Measurements from ENCODE around the gene INSRR.

GRCh38 chr1:156846643-156847042 lies 12.3 kb downstream of the INSRR start:
- TF ChIP-seq ZBTB17 (CRISPR knock-in tag; IDR thresholded peaks at IDR 0.05): no peak
- no peak for TF ChIP-seq CTCF (IDR thresholded peaks at IDR 0.05 in 2 of 3, conservative IDR thresholded peaks at IDR 0.05 in 1 of 3; ENCODE audit: insufficient read depth in 2 of 3, low read depth in 1 of 3, low read length in 3 of 3)
- no peak for TF ChIP-seq RAD21 (CRISPR knock-in tag; conservative IDR thresholded peaks at IDR 0.05 in 1 of 2, IDR thresholded peaks at IDR 0.05 in 1 of 2)
- TF ChIP-seq POLR2A (conservative IDR thresholded peaks at IDR 0.05): no peak

Measured in K562 (cell line).